ENCODE measurements around the gene SEC31B.

The SEC31B gene

DNA sequence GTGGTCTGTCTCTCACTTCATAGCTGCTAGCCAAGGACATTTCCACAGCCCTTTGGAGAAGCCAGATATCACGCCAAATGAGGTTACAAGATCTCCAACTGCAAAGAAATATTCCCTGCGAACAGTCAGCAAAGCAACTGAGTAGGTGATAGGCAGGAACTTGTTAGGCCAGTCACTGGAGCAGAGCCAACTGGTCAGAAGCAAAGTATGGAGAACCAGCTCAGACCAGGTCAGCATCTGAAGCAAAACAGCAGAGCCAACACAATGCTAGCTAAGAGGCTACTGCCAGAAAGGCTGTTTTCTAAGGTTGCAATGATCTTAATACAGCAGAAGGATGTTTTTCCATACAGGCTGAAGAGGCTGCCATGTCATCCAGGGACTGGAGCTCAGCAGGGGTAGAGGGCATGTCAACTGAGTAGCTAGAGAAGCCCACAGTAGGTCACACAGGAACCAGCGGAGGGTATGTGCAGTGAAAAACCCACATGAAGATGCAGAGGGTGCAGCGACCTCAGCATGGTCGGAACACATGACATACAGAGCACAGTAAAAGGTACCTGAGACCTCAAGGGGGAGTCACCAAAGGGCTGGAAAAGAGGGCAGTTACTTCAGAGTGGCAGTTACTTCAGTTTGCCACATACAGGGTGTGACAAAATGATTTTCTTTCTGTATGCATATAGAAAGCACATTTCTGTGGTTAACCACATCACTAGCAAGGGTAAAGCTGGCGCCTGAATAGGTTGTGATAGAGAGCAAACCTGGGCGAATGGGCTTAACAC lies 8.9 kb downstream of the SEC31B start:
- TF ChIP-seq, protein P1, sequence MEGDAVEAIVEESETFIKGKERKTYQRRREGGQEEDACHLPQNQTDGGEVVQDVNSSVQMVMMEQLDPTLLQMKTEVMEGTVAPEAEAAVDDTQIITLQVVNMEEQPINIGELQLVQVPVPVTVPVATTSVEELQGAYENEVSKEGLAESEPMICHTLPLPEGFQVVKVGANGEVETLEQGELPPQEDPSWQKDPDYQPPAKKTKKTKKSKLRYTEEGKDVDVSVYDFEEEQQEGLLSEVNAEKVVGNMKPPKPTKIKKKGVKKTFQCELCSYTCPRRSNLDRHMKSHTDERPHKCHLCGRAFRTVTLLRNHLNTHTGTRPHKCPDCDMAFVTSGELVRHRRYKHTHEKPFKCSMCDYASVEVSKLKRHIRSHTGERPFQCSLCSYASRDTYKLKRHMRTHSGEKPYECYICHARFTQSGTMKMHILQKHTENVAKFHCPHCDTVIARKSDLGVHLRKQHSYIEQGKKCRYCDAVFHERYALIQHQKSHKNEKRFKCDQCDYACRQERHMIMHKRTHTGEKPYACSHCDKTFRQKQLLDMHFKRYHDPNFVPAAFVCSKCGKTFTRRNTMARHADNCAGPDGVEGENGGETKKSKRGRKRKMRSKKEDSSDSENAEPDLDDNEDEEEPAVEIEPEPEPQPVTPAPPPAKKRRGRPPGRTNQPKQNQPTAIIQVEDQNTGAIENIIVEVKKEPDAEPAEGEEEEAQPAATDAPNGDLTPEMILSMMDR (IDR thresholded peaks at IDR 0.05; ENCODE audit: extremely low read depth, insufficient read depth, missing control alignments): no peak
- in situ Hi-C loops (cut with MboI; ENCODE audit: low pct_unique_long_range_greater_than_20kb, low sequenced_read_pairs, unreplicated experiment): loop anchor here (10.0 kb wide), 1 partner anchor 176 kb away; the partner anchor contains the start of gene PKD2L1
- no peak for DNase-seq (ENCODE audit: low spot score)

DNA sequence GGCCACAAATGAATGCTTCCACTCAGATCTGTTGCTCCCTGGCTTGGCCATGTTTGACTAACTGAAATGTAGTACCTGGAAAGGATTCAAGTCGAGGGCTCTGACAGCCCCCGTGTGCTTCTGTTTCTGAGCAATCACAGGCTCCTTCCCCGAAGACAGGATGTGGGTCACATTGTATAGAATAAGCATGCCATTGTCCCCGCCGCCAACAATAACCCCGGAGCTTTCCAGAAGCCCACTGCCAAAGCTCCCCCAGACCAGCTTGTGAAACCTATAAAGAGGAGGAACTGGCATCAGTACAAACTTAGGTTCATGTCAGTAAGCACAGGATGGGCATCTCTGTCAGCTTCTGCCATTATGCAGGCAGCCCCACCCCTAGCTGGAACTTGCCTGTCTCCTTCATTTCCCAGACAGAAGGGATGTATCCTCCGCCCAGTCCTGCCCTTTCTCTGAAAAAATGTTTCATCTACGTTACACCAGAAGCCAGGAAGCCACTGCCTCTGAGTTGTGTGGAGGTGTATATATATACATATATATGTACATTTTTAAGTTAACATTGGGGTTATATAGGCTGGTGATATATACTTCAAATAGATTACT lies 10.3 kb downstream of the SEC31B start:
- in situ Hi-C loops (cut with MboI; ENCODE audit: low pct_unique_long_range_greater_than_20kb, low sequenced_read_pairs, unreplicated experiment): loop anchor here (10.0 kb wide), 1 partner anchor 75 kb away; no protein-coding TSS in a partner anchor
- DNase-seq (ENCODE audit: low spot score): no peak
- TF ChIP-seq, protein P1 (IDR thresholded peaks at IDR 0.05; ENCODE audit: extremely low read depth, insufficient read depth, missing control alignments): no peak

DNA sequence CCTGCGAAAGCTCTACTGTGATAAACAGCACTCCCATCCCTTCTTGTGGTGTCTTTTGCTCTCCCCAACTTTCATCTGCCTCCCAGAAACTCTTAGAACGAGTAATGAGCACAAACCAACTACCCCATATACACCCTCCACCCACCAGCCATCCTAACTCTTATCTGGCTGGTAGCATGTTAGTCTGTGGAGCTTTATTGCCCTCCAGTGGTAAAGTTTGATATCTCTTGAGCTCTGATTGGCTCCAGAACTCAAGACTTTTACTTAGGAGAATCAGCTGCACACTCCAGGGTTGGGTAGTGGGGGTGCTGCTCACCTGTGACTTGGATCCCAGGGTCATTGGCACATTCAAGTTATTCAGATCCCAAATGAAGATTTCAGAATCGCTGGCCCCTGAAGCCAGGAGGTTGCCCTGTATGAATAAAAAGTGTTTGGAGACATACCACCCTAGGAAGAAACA lies 10.9 kb downstream of the SEC31B start:
- in situ Hi-C loops (cut with MboI; ENCODE audit: low pct_unique_long_range_greater_than_20kb, low sequenced_read_pairs, unreplicated experiment): loop anchor here (10.0 kb wide), 1 partner anchor 74 kb away; no protein-coding TSS in a partner anchor

DNA sequence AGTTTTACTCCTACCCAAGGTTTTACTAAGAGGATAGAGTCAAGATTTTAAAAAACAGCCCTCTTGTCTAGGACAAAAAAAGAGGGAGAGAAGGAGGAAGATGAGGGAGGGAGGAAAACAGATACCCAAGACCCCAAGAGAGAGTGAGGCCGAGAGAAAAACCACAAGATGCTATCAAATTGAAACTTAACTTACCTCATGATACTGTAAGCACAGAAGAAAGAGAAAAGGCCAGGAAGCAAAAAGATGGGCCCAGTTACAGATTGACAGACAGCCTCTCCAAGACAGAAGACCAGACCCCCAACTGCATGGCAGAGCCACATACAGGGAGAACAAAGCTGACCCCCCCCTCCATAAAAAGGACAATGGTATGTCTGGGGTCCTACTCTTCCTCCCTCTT lies 11.4 kb downstream of the SEC31B start:
- in situ Hi-C loops (cut with MboI; ENCODE audit: low pct_unique_long_range_greater_than_20kb, low sequenced_read_pairs, unreplicated experiment): loop anchor here (10.0 kb wide), 1 partner anchor 73 kb away; no protein-coding TSS in a partner anchor
- DNase-seq (ENCODE audit: low spot score): no peak
- TF ChIP-seq, protein P1 (IDR thresholded peaks at IDR 0.05; ENCODE audit: extremely low read depth, insufficient read depth, missing control alignments): no peak

More for the DNA sequence above, 10.9 kb downstream of the SEC31B start:
- DNase-seq (ENCODE audit: low spot score): peak; percentile 57
- TF ChIP-seq, protein P1 (IDR thresholded peaks at IDR 0.05; ENCODE audit: extremely low read depth, insufficient read depth, missing control alignments): peak; percentile 46

DNA sequence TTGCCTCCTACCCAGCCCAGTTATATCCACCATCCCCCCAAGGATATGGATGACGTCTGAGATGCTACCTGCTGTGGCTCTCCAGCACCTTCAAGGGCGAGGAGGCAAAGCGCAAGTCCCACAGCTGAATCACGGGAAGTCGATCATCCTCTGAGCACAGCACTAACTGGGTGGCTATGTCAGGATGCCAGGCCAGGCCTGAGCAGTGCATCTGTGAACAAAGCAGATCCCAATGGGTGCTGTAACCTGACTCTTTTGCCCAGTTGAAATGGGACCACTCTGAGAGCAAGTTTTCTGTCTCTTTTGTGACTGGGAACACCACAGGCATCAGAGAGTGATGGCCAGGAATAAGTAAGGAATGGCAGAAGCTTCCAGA lies 12.3 kb downstream of the SEC31B start:
- no peak for DNase-seq (ENCODE audit: low spot score)
- in situ Hi-C loops (cut with MboI; ENCODE audit: low pct_unique_long_range_greater_than_20kb, low sequenced_read_pairs, unreplicated experiment): loop anchor here (10.0 kb wide), 1 partner anchor 73 kb away; no protein-coding TSS in a partner anchor

More for the DNA sequence above, 12.3 kb downstream of the SEC31B start:
- TF ChIP-seq, protein P1 (IDR thresholded peaks at IDR 0.05; ENCODE audit: extremely low read depth, insufficient read depth, missing control alignments): no peak
